Activated T-helper 1 cell treated with Interleukin-2 at 50 U/mL for 16 hours (primary cell): ENCODE data around the gene FILIP1L.

Experiments
- DNase-seq: peaks from one replicate; pipeline ENCODE4 v3.0.0-alpha.2; 2020; ENCODE audit warnings: low read depth

Gene FILIP1L

GRCh38 chr3:99950921-99951320, 163.4 kb downstream of the FILIP1L start:
- DNase-seq = no peak

GRCh38 chr3:99949956-99950670, 164.2 kb downstream of the FILIP1L start:
- DNase-seq = no peak

DNA sequence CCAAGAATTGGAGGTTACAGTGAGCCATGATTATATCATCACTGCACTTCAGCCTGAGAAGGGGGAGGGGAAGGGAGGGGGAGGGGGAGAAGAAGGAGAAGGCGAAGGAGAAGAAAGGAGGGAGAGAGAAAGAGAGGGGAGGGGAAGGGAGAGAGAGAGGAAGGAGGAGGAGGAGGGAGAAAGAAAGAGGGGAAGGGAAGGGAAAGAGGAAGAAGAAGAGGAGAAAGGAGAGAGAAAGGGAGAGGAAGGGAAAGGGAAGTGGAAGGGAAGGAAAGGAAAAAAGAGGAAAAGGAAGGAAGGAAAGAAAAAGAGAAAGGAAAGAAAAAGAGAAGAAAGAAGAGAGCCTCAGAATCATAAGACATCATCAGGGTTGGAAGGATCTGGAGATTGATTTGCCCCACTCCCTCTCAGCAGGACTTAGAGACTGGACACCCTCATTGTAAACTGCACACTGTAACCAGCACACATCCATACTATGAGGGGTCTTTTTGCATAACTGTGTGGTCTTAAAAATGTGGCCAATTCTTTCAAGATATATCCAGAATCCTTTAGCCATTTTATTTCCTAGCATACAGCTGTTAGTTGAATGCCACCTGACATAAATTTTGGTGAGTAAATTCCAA, 165.7 kb downstream of the FILIP1L start:
- DNase-seq = no peak

- DNase-seq = no peak
These were observed 166.9 kb downstream of the FILIP1L start for GRCh38 chr3:99947356-99947755.

DNA sequence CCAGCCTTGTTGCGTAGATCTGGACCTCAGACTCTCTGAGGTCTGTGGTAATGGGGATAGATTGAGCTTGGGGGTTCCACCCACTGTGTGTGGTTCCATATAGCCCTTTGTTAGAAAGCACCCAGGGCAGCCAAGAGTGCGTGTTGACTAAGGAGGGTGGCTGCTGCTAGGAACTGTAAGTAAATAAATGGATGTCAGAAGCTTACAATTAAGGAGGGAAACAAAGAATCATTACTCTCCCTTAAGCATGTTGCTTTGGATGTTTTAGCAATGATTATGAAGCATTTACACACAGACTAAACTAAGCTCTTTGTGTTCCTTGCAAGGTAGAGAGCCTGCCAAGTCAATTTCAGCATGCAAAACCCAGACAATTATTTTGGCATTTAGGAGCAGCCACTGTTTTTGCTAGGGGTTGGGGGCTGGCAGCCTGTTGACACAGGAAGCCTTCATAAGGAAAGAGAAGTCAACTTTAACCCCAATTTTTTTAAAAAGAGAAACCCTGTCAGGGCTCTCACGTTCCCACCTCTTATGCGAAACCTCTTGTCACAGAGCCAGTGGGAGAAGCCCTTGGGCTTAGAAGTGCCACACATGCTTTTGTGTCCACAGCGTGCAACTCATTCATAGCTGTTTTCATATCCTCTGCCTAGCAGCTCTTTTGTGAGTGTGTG, 168.8 kb downstream of the FILIP1L start:
- DNase-seq = no peak

DNA sequence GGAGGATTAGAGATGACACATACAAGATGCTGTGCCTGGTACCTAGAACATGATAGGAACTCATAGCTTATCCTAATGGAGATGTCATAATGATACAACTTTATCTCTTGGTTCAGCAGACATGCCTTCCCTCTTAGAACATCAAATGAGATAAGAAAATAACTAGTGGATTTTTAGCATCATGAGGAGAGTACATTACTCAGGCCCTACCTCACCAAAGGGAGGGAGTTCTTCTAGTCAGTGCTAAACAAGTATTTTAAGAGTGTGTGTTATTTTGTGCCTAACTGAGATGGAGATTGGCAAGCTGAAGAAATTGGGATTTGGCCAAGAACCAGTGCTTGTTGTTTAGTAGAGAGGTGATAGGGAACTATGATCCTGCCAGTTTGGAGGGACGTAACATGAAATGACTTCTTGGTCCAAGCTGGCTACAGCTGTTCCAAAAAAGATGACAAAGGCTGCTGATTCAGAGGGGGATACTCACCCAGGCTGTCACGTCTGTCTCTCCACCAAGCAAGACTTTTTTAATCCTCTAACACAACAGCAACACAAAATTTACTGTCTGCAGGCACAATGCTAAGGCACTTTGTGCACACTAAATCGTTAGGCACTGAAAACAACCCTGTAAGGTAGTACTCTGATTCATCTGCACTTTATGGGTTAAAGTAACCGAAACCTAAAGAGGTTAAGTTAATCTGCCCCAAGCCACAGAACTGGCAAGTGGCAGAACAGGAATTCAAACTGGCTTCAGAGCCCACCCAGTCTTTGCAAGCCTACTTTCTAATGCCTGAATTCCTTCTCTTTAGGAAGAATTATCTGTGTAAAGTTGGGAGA, 170.2 kb downstream of the FILIP1L start:
- no peak for DNase-seq

DNA sequence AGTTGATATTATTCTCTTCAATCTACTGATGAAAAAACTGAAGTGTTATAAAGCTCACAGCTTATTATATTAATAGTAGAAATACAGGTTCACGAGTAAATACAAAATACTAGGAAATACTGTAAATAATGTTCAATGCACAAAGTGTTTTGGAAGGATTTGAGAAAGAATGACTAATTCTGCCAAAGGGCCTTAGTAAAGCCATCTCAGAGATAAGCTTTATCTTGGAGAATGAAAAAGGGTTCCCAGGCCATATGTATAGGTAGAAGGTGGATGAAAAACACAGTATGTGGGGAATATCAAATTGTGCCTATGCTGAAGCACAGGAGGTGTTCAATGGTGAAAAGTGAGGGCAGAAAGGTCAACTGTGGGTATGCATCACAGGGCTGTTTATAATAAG, 173.1 kb downstream of the FILIP1L start:
- no peak for DNase-seq

GRCh38 chr3:99940350-99940749, 174.0 kb downstream of the FILIP1L start:
- no peak for DNase-seq

DNA sequence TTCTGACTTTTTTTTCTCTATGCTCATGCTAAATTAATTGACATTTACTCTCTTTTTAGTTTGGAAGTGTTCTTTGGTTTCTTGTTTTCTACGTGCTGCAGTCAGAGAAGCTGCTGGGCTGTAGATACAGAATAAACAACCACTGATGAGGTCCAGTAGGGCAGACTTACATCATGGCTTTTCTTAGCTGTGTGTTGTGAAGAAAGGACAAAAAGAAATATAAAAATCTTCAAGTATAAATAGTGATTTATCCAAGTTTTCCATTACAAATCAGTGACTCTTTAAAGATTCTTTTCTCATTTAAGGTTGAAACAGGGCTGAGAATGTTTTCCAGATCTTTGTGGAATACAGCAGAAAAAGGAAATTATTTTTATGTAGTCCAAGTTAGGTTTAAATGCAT, 174.4 kb downstream of the FILIP1L start:
- DNase-seq = no peak

DNA sequence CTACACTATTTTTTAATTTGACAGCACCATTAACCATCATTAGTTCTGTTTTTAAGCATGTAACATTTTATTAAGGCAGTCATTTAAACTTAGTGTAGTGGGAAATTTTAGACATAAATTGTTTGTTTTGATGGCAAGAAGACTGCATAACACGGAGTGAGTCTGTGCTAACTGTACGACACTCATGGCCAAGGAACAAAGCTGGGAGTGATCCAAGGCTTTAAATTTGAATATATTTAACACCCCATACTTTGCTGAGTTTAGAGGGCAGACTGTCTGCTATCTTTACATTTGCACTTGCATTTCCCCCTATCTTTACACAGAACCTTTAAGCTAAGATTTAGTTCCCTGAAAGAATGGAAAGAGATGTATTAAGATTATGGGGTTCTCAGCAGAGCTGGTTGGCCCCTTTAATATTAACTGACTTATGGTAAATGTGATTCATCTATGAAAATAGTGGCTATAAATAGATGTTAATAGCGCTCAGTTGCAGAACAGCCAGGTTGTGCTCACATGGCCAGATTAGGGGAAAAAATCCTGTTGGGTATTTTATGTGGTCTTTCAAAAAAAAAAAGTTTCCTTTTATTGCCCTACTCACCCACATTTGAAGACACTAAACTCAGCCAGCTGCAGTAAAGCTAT, 175.9 kb downstream of the FILIP1L start:
- DNase-seq = no peak

GRCh38 chr3:99934975-99935797, 179.1 kb downstream of the FILIP1L start:
- no peak for DNase-seq

- no peak for DNase-seq
These were observed 180.1 kb downstream of the FILIP1L start for GRCh38 chr3:99933971-99934750.

DNA sequence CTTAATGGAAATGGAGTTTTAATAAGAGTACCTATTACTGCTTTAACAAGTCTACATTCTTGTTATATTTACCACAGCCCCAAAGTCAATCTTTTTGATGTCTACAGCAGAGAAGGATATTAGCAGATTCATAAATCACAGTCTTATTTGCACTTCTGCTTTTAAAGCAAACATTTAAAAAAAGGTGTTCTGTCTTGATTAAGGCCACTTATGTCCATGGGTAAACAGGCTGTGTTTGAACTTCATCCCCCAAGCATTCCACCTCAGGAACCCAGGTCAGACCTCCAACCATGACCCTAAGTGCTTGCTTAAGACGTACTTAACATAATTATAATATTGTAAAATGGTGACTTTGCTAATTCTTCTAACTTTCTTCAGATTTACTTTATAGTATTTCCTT, 183.2 kb downstream of the FILIP1L start:
- DNase-seq = no peak

DNA sequence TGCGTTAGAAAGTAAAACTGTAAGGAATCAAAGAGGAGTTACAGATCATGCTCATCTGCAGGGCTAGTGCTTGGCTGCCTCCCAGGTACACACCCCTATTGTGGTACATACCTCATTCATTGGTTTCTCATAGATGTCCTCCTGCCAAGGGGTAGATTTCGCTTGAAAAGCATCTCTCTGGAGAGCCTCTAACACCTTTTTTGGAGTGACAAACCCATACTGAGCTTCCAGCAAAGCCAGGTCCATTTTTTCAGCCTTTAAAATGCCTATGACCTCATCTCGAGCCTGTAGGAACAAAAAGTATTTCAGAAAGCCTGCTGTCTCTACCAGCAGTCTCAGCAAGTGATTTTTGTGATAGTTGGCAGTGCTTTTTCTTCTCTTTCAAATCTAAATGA, 184.6 kb downstream of the FILIP1L start:
- no peak for DNase-seq

- no peak for DNase-seq
These were observed 185.2 kb downstream of the FILIP1L start for GRCh38 chr3:99928771-99929744.

- no peak for DNase-seq
These were observed 186.4 kb downstream of the FILIP1L start for GRCh38 chr3:99927671-99928457.

DNA sequence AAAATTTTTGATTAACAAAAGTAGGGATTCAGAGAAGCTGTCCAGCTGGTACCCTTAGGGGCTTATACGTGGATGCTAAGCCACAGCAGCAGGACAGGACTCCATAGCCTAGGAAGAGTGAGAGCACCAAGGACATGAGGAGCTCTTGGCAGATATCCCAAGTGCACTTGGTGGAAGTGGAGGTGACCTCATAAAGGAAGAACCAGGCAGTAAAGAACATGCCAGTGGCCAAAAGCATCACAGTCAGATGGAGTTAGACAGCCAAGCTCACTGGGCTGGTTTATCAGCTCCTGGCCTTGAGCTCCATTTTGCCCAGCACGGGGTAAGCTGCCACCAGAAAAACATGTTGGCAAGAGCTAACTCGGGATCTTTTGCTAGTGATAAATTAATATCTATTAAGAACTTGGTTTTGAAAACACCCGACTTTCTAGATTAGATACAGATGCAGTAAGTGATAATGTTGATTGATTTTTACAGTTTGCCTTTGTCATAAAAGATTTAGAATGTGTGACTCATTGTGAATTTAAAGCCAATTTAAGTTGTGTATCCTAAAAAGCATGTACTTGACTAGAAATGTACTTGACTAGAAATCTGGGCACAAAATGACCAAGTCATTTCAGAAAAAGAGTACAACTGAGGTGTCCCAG, 188.6 kb downstream of the FILIP1L start:
- DNase-seq = no peak

GRCh38 chr3:99923873-99924272, 190.4 kb downstream of the FILIP1L start:
- no peak for DNase-seq
